Measurements from ENCODE around the gene TNNC1.

TNNC1 gene

DNA sequence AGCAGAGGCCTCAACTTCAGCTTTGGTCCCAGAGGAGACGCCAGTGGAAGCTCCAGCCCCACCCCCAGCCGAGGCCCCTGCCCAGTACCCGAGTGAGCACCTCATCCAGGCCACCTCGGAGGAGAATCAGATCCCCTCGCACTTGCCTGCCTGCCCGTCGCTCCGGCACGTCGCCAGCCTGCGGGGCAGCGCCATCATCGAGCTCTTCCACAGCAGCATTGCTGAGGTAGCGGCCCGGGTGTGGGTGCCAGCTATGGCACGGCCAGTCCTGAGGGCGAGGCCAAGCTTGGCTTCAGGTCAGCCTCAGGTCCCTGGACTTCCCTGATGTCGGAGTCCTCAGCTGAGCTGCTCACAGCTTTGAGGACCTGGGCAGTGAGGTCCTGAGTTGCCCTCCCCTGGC lies 35.6 kb upstream of the TNNC1 start:
- H3K27ac ChIP-seq: no peak overlapping the region
- TF ChIP-seq CTCF (IDR thresholded peaks at IDR 0.05) (no peak), ZFX (IDR thresholded peaks at IDR 0.05; ENCODE audit: borderline replicate concordance) (no peak)

- no peak for TF ChIP-seq ZFX (IDR thresholded peaks at IDR 0.05; ENCODE audit: borderline replicate concordance)
- TF ChIP-seq CTCF (IDR thresholded peaks at IDR 0.05): no peak
- no peak overlapping the region for H3K27ac ChIP-seq
Observed at GRCh38 chr3:52488746-52489145, 34.9 kb upstream of the TNNC1 start.

DNA sequence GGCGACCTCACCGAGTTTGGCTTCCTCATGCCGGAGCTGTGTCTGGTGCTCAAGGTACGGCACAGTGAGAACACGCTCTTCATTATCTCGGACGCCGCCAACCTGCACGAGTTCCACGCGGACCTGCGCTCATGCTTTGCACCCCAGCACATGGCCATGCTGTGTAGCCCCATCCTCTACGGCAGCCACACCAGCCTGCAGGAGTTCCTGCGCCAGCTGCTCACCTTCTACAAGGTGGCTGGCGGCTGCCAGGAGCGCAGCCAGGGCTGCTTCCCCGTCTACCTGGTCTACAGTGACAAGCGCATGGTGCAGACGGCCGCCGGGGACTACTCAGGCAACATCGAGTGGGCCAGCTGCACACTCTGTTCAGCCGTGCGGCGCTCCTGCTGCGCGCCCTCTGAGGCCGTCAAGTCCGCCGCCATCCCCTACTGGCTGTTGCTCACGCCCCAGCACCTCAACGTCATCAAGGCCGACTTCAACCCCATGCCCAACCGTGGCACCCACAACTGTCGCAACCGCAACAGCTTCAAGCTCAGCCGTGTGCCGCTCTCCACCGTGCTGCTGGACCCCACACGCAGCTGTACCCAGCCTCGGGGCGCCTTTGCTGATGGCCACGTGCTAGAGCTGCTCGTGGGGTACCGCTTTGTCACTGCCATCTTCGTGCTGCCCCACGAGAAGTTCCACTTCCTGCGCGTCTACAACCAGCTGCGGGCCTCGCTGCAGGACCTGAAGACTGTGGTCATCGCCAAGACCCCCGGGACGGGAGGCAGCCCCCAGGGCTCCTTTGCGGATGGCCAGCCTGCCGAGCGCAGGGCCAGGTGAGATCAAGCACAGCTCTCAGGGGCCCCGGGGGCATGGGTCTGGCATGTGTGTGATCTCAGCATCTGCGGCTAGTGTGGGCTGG lies 34.2 kb upstream of the TNNC1 start:
- TF ChIP-seq ZFX (IDR thresholded peaks at IDR 0.05; ENCODE audit: borderline replicate concordance) (no peak), CTCF (IDR thresholded peaks at IDR 0.05) (no peak)
- no peak overlapping the region for H3K27ac ChIP-seq

DNA sequence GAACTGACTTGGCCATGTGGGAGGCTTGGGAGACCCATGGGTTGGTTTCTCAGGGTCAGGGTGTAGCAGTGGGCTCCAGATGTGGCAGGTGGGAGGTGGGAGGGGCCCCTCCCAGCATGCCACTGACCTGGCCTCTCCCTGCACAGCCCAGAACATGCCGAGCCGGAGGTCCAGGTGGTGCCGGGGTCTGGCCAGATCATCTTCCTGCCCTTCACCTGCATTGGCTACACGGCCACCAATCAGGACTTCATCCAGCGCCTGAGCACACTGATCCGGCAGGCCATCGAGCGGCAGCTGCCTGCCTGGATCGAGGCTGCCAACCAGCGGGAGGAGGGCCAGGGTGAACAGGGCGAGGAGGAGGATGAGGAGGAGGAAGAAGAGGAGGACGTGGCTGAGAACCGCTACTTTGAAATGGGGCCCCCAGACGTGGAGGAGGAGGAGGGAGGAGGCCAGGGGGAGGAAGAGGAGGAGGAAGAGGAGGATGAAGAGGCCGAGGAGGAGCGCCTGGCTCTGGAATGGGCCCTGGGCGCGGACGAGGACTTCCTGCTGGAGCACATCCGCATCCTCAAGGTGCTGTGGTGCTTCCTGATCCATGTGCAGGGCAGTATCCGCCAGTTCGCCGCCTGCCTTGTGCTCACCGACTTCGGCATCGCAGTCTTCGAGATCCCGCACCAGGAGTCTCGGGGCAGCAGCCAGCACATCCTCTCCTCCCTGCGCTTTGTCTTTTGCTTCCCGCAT lies 33.4 kb upstream of the TNNC1 start:
- H3K27ac ChIP-seq: no peak overlapping the region

GRCh38 chr3:52484680-52485461 lies 31.0 kb upstream of the TNNC1 start:
- no peak overlapping the region for H3K27ac ChIP-seq
- TF ChIP-seq CTCF (IDR thresholded peaks at IDR 0.05): no peak
- no peak for TF ChIP-seq ZFX (IDR thresholded peaks at IDR 0.05; ENCODE audit: borderline replicate concordance)

More for the DNA sequence above, 33.4 kb upstream of the TNNC1 start:
- no peak for TF ChIP-seq CTCF (IDR thresholded peaks at IDR 0.05)
- TF ChIP-seq ZFX (IDR thresholded peaks at IDR 0.05; ENCODE audit: borderline replicate concordance): no peak

DNA sequence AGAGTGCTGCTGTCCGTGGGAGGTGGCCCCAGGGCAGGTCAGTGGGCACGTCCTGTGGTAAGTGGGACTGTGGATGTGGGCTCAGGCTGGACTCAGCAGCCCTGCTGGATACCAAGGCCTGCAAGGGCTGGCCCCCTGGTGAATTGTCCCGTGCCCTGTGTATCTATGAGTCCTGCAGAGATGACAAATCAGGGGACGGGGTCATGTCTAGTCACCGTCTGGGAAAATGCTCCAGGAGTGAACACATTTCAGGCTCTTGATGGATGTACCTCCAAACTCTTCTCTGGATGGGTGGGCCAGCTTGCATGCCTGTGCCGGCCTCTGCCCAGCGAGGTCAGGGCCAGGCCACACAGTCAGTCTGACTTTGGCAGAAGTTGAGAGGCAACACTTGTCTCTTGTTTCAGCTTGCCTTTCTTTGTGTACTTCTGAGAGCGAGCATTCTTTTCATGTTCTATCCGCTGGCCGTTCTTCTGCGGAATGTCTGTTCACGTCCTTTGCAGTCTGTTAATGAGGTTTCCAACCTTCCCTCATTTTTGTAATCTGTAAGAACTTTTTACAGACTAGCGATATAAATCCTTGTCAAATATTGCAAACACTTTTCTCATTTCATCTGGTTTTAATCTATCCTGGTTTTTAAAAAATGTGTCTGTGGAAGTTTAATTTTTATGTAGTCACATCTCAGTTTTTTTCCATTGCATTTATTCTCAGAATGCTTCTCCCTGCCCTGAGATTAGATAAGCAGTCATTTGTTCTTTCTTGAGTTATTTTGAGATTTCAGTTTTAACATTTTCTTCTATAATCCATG lies 29.9 kb upstream of the TNNC1 start:
- H3K27ac ChIP-seq: no peak overlapping the region
- TF ChIP-seq CTCF (IDR thresholded peaks at IDR 0.05) (no peak), ZFX (IDR thresholded peaks at IDR 0.05; ENCODE audit: borderline replicate concordance) (no peak)

Data from 22Rv1 (cell line).